B cell (primary cell): ENCODE results near the gene HLCS.

Experiments
- EZH2 ChIP-seq: IDR thresholded peaks from 2 replicates; pipeline ENCODE4 v1.6.1; 2012; ENCODE audit warnings: borderline replicate concordance, low read depth, mild to moderate bottlenecking, moderate library complexity, low read length; ENCODE audit not compliant: insufficient read depth, poor library complexity, severe bottlenecking
- TF ChIP-seq, protein P1 (sequence below): fragments of 200-600 bp; IDR thresholded peaks from one replicate; pipeline ENCODE4 v1.8.0; 2022; ENCODE audit warnings: antibody characterized with exemption, mild to moderate bottlenecking

DNA sequence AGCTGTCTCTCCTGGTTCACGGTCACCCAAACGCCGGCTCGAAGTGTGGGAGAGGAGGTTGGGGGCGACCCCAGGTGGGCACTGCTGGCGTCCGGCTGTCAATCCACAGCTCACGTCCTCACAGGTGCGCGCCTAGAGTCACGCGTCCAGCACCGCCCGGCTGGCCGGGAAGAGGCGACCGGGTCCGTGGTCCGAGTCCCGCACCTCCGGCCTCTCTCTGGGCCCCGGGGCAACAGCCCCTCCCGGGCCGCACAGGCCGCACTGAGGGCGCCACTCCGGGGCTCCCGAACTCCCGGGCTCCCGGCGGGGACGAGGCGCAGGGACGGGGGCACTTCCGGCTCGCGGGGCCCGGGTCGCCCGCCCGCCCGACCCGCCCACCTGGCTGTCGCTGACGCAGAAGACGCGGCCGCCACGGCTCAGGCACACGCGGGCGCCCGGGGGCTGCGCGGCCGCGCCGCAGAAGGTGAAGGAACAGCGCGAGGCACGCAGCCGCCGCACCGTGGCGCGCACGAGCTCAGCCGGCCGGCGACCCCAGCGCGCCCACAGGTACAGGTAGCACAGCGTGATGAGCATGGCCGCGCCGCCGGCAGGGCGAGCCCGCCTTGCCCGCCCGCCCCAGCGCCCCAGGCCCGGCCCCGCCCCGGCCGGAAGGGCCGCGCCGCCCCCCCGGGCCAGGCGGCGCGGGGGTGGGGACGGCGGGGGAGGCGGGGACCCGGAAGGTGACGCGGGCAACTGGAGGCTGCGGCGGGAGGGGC, at the start of gene HLCS:
- TF ChIP-seq, protein P1, sequence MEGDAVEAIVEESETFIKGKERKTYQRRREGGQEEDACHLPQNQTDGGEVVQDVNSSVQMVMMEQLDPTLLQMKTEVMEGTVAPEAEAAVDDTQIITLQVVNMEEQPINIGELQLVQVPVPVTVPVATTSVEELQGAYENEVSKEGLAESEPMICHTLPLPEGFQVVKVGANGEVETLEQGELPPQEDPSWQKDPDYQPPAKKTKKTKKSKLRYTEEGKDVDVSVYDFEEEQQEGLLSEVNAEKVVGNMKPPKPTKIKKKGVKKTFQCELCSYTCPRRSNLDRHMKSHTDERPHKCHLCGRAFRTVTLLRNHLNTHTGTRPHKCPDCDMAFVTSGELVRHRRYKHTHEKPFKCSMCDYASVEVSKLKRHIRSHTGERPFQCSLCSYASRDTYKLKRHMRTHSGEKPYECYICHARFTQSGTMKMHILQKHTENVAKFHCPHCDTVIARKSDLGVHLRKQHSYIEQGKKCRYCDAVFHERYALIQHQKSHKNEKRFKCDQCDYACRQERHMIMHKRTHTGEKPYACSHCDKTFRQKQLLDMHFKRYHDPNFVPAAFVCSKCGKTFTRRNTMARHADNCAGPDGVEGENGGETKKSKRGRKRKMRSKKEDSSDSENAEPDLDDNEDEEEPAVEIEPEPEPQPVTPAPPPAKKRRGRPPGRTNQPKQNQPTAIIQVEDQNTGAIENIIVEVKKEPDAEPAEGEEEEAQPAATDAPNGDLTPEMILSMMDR: peak; percentile 22
- no peak for TF ChIP-seq EZH2
